Measurements from ENCODE around the gene ARNT2.

Gene ARNT2

GRCh38 chr15:80620931-80621330 is 216.7 kb downstream of the ARNT2 start:
- no peak overlapping the region for H2AFZ ChIP-seq (ENCODE audit: low read length)
- H3K27ac ChIP-seq (ENCODE audit: low read depth, low read length, poor library complexity, severe bottlenecking), result no peak overlapping the region
- no peak overlapping the region for H3K9ac ChIP-seq (ENCODE audit: low read length)
- peaks cover 4% of the 10 kb centered on the region; the same call in 1 of the 2 replicates for H3K9me3 ChIP-seq (ENCODE audit: low read length)
- H3K79me2 ChIP-seq (ENCODE audit: insufficient read depth, low read length), result no peaks in the 10 kb centered on the region
- TF ChIP-seq, protein P1, sequence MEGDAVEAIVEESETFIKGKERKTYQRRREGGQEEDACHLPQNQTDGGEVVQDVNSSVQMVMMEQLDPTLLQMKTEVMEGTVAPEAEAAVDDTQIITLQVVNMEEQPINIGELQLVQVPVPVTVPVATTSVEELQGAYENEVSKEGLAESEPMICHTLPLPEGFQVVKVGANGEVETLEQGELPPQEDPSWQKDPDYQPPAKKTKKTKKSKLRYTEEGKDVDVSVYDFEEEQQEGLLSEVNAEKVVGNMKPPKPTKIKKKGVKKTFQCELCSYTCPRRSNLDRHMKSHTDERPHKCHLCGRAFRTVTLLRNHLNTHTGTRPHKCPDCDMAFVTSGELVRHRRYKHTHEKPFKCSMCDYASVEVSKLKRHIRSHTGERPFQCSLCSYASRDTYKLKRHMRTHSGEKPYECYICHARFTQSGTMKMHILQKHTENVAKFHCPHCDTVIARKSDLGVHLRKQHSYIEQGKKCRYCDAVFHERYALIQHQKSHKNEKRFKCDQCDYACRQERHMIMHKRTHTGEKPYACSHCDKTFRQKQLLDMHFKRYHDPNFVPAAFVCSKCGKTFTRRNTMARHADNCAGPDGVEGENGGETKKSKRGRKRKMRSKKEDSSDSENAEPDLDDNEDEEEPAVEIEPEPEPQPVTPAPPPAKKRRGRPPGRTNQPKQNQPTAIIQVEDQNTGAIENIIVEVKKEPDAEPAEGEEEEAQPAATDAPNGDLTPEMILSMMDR (IDR thresholded peaks at IDR 0.05; ENCODE audit: low read length), result no peak
- no peak for TF ChIP-seq EZH2 (IDR thresholded peaks at IDR 0.05; ENCODE audit: borderline replicate concordance, low read length)
- H3K4me3 ChIP-seq (ENCODE audit: low read depth, low read length, poor library complexity, severe bottlenecking), result no peak overlapping the region
- no peaks in the 10 kb centered on the region for H3K9me2 ChIP-seq (ENCODE audit: low read depth, low read length)
- H3K4me1 ChIP-seq (ENCODE audit: insufficient read depth, low read length, severe bottlenecking), result no peaks in the 10 kb centered on the region
- no peaks in the 10 kb centered on the region for H4K20me1 ChIP-seq (ENCODE audit: insufficient read depth, low read length)
- H3K27me3 ChIP-seq (ENCODE audit: insufficient read depth, low read length), result no peaks in the 10 kb centered on the region
- H3K36me3 ChIP-seq (ENCODE audit: insufficient read depth, low read length), result no peaks in the 10 kb centered on the region
- H3F3A ChIP-seq (ENCODE audit: insufficient read depth, low read length), result no peaks in the 10 kb centered on the region
- H3K4me2 ChIP-seq (ENCODE audit: low read length), result no peak overlapping the region

DNA sequence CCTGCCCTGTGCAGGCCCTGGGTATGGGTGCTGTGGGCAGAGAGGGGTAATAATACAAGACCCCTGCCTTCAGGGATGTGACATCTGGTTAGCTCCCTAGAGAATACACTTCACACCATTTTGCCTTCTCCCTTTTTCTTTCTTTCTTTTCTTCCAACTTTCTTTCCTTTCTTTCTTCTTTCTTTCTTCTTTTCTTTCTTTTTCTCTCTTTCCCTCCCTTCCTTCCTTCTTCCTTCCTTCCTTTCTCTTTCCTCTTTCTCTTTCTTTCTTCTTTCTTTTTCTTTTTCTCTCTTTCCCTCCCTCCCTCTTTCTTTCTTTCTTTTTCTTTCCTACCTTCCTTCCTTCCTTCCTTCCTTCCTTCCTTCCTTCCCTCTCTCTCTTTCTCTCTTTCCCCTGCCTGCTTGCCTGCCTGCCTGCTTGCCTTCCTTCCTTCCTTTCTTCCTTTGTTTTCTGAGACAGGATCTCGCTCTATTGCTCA is 222.5 kb downstream of the ARNT2 start:
- Histone ChIP-seq H3K9ac (ENCODE audit: low read length) (no peak overlapping the region), H3K27ac (ENCODE audit: low read depth, low read length, poor library complexity, severe bottlenecking) (no peak overlapping the region), H3K36me3 (ENCODE audit: insufficient read depth, low read length) (no peaks in the 10 kb centered on the region), H3K4me2 (ENCODE audit: low read length) (no peak overlapping the region), H4K20me1 (ENCODE audit: insufficient read depth, low read length) (no peaks in the 10 kb centered on the region), H3K4me3 (ENCODE audit: low read depth, low read length, poor library complexity, severe bottlenecking) (no peak overlapping the region), H2AFZ (ENCODE audit: low read length) (no peak overlapping the region), H3K9me3 (ENCODE audit: low read length) (peaks cover 4% of the 10 kb centered on the region; the same call in 1 of the 2 replicates), H3K9me2 (ENCODE audit: low read depth, low read length) (no peaks in the 10 kb centered on the region), H3F3A (ENCODE audit: insufficient read depth, low read length) (no peaks in the 10 kb centered on the region), H3K27me3 (ENCODE audit: insufficient read depth, low read length) (no peaks in the 10 kb centered on the region), H3K79me2 (ENCODE audit: insufficient read depth, low read length) (no peaks in the 10 kb centered on the region), H3K4me1 (ENCODE audit: insufficient read depth, low read length, severe bottlenecking) (no peaks in the 10 kb centered on the region)
- TF ChIP-seq, protein P1 (IDR thresholded peaks at IDR 0.05; ENCODE audit: low read length), result no peak
- TF ChIP-seq EZH2 (IDR thresholded peaks at IDR 0.05; ENCODE audit: borderline replicate concordance, low read length), result no peak

- Histone ChIP-seq H3F3A (ENCODE audit: insufficient read depth, low read length) (no peaks in the 10 kb centered on the region), H3K4me1 (ENCODE audit: insufficient read depth, low read length, severe bottlenecking) (no peaks in the 10 kb centered on the region), H3K9me2 (ENCODE audit: low read depth, low read length) (no peaks in the 10 kb centered on the region), H3K27me3 (ENCODE audit: insufficient read depth, low read length) (no peaks in the 10 kb centered on the region), H2AFZ (ENCODE audit: low read length) (no peak overlapping the region), H3K4me2 (ENCODE audit: low read length) (no peak overlapping the region), H3K79me2 (ENCODE audit: insufficient read depth, low read length) (no peaks in the 10 kb centered on the region), H3K4me3 (ENCODE audit: low read depth, low read length, poor library complexity, severe bottlenecking) (no peak overlapping the region), H3K27ac (ENCODE audit: low read depth, low read length, poor library complexity, severe bottlenecking) (no peak overlapping the region), H3K9me3 (ENCODE audit: low read length) (no peaks in the 10 kb centered on the region), H4K20me1 (ENCODE audit: insufficient read depth, low read length) (no peaks in the 10 kb centered on the region), H3K36me3 (ENCODE audit: insufficient read depth, low read length) (no peaks in the 10 kb centered on the region), H3K9ac (ENCODE audit: low read length) (no peak overlapping the region)
- no peak for TF ChIP-seq EZH2 (IDR thresholded peaks at IDR 0.05; ENCODE audit: borderline replicate concordance, low read length)
- TF ChIP-seq, protein P1 (IDR thresholded peaks at IDR 0.05; ENCODE audit: low read length), result no peak
Measured at GRCh38 chr15:80629355-80629754, 225.2 kb downstream of the ARNT2 start.

All from OCI-LY1 (cell line).